Panc1 (cell line): ENCODE results near the gene WDR20. TPM values are rescaled to one million over a fixed set of nuclear protein-coding genes. Genes with fewer than 3 reads are reported as not detected.

Experiments used
- ATAC-seq: fragments of 200-7000 bp; cut with Tn5 transposase; 2 replicates; pipeline ENCODE4 v1.9.1; 2020; ENCODE audit warnings: mild to moderate bottlenecking, moderate library complexity
- BruUV-seq: library from RNA; stranded (reverse); fragments of 400-500 nt; replicated peaks from 2 replicates; lab custom pipeline; 2021; lab: Mats Ljungman, UMichigan
- CTCF ChIA-PET: fragments of 300-600 bp; sonication (Branson Sonifier 250); formaldehyde crosslinking; loops from one replicate; lab custom pipeline; 2022; ENCODE audit warnings: antibody characterized with exemption; lab: Charles Lee
- POLR2A ChIA-PET: fragments of 300-600 bp; sonication (Branson Sonifier 250); formaldehyde crosslinking; loops from one replicate; lab custom pipeline; 2022; ENCODE audit warnings: antibody characterized with exemption; lab: Charles Lee
- DNase-seq: peaks from one replicate; pipeline ENCODE4 v3.0.0-alpha.2; 2010; ENCODE audit warnings: low read depth, low spot score
- H3K27ac ChIP-seq: 2 replicates; pipeline ENCODE4 v1.5.1; 2011; ENCODE audit warnings: mild to moderate bottlenecking, low read length, inconsistent platforms
- H3K27me3 ChIP-seq: fragments of 200-500 bp; sonication (Bioruptor generic); 2 replicates; pipeline ENCODE4 v1.6.0; 2014; ENCODE audit warnings: low read length, inconsistent platforms; ENCODE audit not compliant: control insufficient read depth, insufficient read depth
- H3K36me3 ChIP-seq: fragments of 200-500 bp; sonication (Bioruptor generic); 2 replicates; pipeline ENCODE4 v1.5.1; 2014; ENCODE audit warnings: inconsistent platforms, mild to moderate bottlenecking, low read length, moderate library complexity; ENCODE audit not compliant: control insufficient read depth, insufficient read depth
- H3K4me1 ChIP-seq: 2 replicates; pipeline ENCODE4 v1.5.1; 2011; ENCODE audit warnings: inconsistent platforms, mild to moderate bottlenecking, low read length, moderate library complexity; ENCODE audit not compliant: control insufficient read depth, insufficient read depth
- H3K4me3 ChIP-seq, 2 experiments: 2 replicates each; pipeline ENCODE4 v1.5.1; 2011 to 2012; ENCODE audit warnings: low read depth in 2 of 2, low read length in 2 of 2, mild to moderate bottlenecking in 2 of 2, inconsistent platforms in 1 of 2, moderate library complexity in 1 of 2
- H3K9me3 ChIP-seq: fragments of 200-500 bp; sonication (Bioruptor generic); 2 replicates; pipeline ENCODE4 v1.5.1; 2014; ENCODE audit warnings: low read depth, mild to moderate bottlenecking, inconsistent platforms, low read length, moderate library complexity; ENCODE audit not compliant: control insufficient read depth, insufficient read depth
- CTCF ChIP-seq: fragments of 450-650 bp; IDR thresholded peaks from 2 replicates; pipeline ENCODE4 v1.5.1; 2017; ENCODE audit warnings: mild to moderate bottlenecking
- POLR2AphosphoS5 ChIP-seq: IDR thresholded peaks from 2 replicates; pipeline ENCODE4 v1.6.1; 2012; ENCODE audit warnings: mild to moderate bottlenecking, low read depth, low read length, moderate library complexity
- SIN3A ChIP-seq: IDR thresholded peaks from 2 replicates; pipeline ENCODE4 v1.6.1; 2012; ENCODE audit warnings: low read depth, mild to moderate bottlenecking, low read length, moderate library complexity, borderline replicate concordance; ENCODE audit not compliant: insufficient read depth
- TCF7L2 ChIP-seq: IDR thresholded peaks from 2 replicates; pipeline ENCODE4 v1.6.1; 2011; ENCODE audit warnings: mild to moderate bottlenecking, low read depth, low read length, inconsistent platforms
- in situ Hi-C: cut with HindIII; loops from 2 replicates; pipeline ENCODE4 v1.10.0; 2016; ENCODE audit warnings: low sequenced_read_pairs, low pct_unique_long_range_greater_than_20kb
- intact Hi-C: fragments of 100-400 bp; cut with micrococcal nuclease; formaldehyde crosslinking; loops from one replicate; pipeline ENCODE4 v1.10.0; 2022; ENCODE audit not compliant: unreplicated experiment
- total RNA-seq: library from RNA; stranded (reverse); gene quantifications from one replicate; pipeline ENCODE4 v1.2.1, GENCODE V29; 2021; ENCODE audit not compliant: unreplicated experiment
- TF ChIP-seq, protein P1 (sequence below), 2 experiments: IDR thresholded peaks; 2 replicates each; pipeline ENCODE4 v1.6.1; 2011 to 2012; ENCODE audit warnings: low read depth in 2 of 2, control low read depth in 1 of 2, low read length in 1 of 2, mild to moderate bottlenecking in 1 of 2, moderate library complexity in 1 of 2; ENCODE audit not compliant: insufficient read depth in 1 of 2

The WDR20 gene
- total RNA-seq, 1 experiment from 2014 or later, result 20.2 TPM

DNA sequence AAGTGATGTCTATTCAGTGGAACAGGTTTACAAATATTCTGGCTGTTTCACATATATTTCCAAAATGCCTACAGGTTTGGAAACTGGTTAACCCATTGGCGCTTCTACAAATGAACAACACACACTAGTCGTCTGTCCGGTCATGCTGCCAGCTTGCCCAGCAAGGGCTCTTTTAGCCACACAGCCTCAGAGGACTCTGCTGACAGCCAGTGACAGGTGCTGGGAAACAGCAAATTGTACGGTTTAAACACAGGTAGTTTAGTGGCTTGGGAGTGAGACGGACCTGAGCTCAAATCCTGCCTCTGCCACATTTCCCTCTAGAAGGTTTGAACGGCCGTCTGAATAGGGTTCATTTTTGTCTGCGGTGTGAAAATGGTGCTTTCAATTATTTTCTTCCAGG lies 111.5 kb downstream of the WDR20 start:
- no peaks in the 10 kb centered on the region for H3K27me3 ChIP-seq
- ChIA-PET POLR2A (no interaction called here), CTCF (no interaction called here)
- H3K27ac ChIP-seq, result no peak overlapping the region
- BruUV-seq, result no TSS peak
- no peaks in the 10 kb centered on the region for H3K36me3 ChIP-seq
- ATAC-seq, result no peak
- TF ChIP-seq POLR2AphosphoS5, result no peak
- TF ChIP-seq SIN3A, result no peak
- TF ChIP-seq CTCF, result no peak
- TF ChIP-seq TCF7L2, result no peak
- TF ChIP-seq, protein P1, sequence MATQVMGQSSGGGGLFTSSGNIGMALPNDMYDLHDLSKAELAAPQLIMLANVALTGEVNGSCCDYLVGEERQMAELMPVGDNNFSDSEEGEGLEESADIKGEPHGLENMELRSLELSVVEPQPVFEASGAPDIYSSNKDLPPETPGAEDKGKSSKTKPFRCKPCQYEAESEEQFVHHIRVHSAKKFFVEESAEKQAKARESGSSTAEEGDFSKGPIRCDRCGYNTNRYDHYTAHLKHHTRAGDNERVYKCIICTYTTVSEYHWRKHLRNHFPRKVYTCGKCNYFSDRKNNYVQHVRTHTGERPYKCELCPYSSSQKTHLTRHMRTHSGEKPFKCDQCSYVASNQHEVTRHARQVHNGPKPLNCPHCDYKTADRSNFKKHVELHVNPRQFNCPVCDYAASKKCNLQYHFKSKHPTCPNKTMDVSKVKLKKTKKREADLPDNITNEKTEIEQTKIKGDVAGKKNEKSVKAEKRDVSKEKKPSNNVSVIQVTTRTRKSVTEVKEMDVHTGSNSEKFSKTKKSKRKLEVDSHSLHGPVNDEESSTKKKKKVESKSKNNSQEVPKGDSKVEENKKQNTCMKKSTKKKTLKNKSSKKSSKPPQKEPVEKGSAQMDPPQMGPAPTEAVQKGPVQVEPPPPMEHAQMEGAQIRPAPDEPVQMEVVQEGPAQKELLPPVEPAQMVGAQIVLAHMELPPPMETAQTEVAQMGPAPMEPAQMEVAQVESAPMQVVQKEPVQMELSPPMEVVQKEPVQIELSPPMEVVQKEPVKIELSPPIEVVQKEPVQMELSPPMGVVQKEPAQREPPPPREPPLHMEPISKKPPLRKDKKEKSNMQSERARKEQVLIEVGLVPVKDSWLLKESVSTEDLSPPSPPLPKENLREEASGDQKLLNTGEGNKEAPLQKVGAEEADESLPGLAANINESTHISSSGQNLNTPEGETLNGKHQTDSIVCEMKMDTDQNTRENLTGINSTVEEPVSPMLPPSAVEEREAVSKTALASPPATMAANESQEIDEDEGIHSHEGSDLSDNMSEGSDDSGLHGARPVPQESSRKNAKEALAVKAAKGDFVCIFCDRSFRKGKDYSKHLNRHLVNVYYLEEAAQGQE (IDR thresholded peaks at IDR 0.05; ENCODE audit: insufficient read depth in 1 of 2, low read depth in 2 of 2, low read length in 1 of 2), result no peak
- in situ Hi-C loops, result no loop called here
- no peaks in the 10 kb centered on the region for H3K4me1 ChIP-seq
- intact Hi-C loops, result no loop called here
- H3K4me3 ChIP-seq, result no peak overlapping the region
- no peak for DNase-seq
- H3K9me3 ChIP-seq, result no peaks in the 10 kb centered on the region

DNA sequence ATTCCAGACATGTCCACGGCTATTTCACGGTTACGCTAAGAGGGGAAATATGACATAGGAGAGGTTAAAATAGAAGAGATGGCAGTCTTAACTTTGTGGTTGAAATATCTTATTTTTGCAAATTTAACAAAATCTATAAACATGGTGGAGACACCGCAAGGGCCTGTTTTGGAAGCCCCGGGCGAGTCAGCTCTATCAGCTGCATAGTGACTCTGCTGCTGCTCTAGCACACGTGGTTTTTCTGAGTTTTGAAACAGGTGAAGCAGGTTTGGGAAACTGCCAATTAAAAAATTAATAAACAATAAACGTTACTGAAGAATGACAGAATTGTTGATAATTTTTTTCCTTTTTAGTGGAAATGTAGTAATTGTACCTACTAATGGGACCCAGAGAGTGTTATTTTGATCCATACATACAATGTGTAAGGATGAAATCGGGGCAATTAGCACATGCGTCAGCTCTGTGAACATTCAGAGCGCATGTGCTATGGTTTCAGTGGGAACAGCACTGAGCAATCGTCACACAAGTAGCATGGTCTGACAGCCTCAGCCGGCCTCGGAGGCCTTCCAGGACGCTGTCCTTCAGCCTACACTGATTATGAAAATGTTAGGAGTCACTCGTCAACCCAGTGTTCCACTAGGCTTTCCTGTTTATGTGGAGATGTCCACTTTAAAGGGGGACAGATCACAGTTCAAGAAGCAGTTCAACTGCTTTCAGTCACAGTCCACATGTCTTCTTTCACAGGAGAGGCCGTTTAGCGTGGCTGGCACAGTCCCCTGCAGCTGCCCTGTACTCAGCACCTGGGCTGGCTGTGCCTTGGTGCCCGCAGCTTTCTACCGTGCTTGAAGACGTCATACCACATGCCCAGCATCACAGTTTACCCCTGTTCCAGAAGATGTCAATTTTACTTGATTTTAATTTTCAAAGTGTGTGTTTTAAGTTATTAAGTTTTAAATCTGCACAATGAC lies 113.4 kb downstream of the WDR20 start:
- H3K9me3 ChIP-seq, result no peaks in the 10 kb centered on the region
- H3K27me3 ChIP-seq, result no peaks in the 10 kb centered on the region
- CTCF ChIA-PET, result no interaction called here
- H3K4me3 ChIP-seq, result no peak overlapping the region
- TF ChIP-seq TCF7L2, result no peak
- no peak for TF ChIP-seq CTCF
- TF ChIP-seq SIN3A, result no peak
- no peak for TF ChIP-seq POLR2AphosphoS5
- TF ChIP-seq, protein P1 (IDR thresholded peaks at IDR 0.05; ENCODE audit: insufficient read depth in 1 of 2, low read depth in 2 of 2, low read length in 1 of 2), result no peak
- intact Hi-C loops, result no loop called here
- no peak overlapping the region for H3K27ac ChIP-seq
- H3K4me1 ChIP-seq, result no peaks in the 10 kb centered on the region
- no peak for DNase-seq
- ATAC-seq, result no peak
- in situ Hi-C loops, result no loop called here
- POLR2A ChIA-PET, result interaction anchor here (0.6 kb wide), 1 partner anchor 17 kb away, joined by 3 read pairs; no protein-coding TSS in a partner anchor
- H3K36me3 ChIP-seq, result no peaks in the 10 kb centered on the region
- BruUV-seq, result no TSS peak
